GM19351 (cell line): Measurements from ENCODE around the gene IRGC.

Experiments used
- ATAC-seq: cut with Tn5 transposase; IDR thresholded peaks from one replicate; pipeline ENCODE4 v1.9.1; 2021; ENCODE audit warnings: mild to moderate bottlenecking, moderate library complexity; ENCODE audit not compliant: unreplicated experiment

The IRGC gene

GRCh38 chr19:43690890-43691289 is 25.0 kb upstream of the IRGC start:
- no peak for ATAC-seq

GRCh38 chr19:43691755-43692154 is 24.1 kb upstream of the IRGC start:
- no peak for ATAC-seq

- ATAC-seq: no peak
These were observed 23.5 kb upstream of the IRGC start for GRCh38 chr19:43692385-43692784.

- no peak for ATAC-seq
These were observed 23.0 kb upstream of the IRGC start for GRCh38 chr19:43692877-43693276.

- no peak for ATAC-seq
These were observed 21.3 kb upstream of the IRGC start for GRCh38 chr19:43694553-43694952.

GRCh38 chr19:43695985-43696704 is 19.7 kb upstream of the IRGC start:
- no peak for ATAC-seq

- ATAC-seq: no peak
These were observed 18.6 kb upstream of the IRGC start for GRCh38 chr19:43697295-43697694.

GRCh38 chr19:43699506-43700394 is 16.1 kb upstream of the IRGC start:
- ATAC-seq: no peak

- no peak for ATAC-seq
These were observed 15.4 kb upstream of the IRGC start for GRCh38 chr19:43700395-43701000.

- no peak for ATAC-seq
These were observed 11.7 kb upstream of the IRGC start for GRCh38 chr19:43704002-43704705.

GRCh38 chr19:43705729-43706128 is 10.1 kb upstream of the IRGC start:
- no peak for ATAC-seq

- ATAC-seq: no peak
These were observed 8.6 kb upstream of the IRGC start for GRCh38 chr19:43707158-43707712.

- ATAC-seq: no peak
These were observed 7.2 kb upstream of the IRGC start for GRCh38 chr19:43708716-43709115.

GRCh38 chr19:43711751-43712355 is 4.0 kb upstream of the IRGC start:
- no peak for ATAC-seq

- no peak for ATAC-seq
These were observed 2.7 kb upstream of the IRGC start for GRCh38 chr19:43713208-43713607.

GRCh38 chr19:43718627-43719377 is 2.9 kb downstream of the IRGC start:
- ATAC-seq: no peak

GRCh38 chr19:43719378-43719868 is 3.5 kb downstream of the IRGC start:
- no peak for ATAC-seq

- no peak for ATAC-seq
These were observed 4.0 kb downstream of the IRGC start for GRCh38 chr19:43719918-43720317.

GRCh38 chr19:43720936-43721335 is 5.1 kb downstream of the IRGC start:
- ATAC-seq: no peak
